Measurements from ENCODE around the gene GDI1. TPM values are rescaled to one million over a fixed set of nuclear protein-coding genes. Genes with fewer than 3 reads are reported as not detected.

Gene GDI1
- polyA plus RNA-seq, 1 donor (not counting 4 experiments of a cell fraction or from before 2014, with no cell fraction given): 61.8 TPM

DNA sequence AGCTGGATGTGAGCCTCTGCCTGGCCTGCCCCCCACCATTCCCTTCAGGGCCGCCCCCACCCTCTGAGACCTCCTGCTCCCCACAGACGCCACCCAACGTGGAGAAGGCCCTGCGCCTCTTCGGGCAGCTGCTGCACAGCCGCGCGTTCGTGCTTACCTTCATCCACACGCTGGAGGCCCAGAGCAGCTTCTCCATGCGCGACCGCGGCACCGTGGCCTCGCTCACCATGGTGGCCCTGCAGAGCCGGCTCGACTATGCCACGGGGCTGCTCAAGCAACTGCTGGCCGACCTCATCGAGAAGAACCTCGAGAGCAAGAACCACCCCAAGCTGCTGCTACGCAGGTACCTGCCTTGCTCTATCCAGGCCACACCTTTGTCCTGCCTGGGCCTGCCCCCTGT, 31.3 kb downstream of the GDI1 start:
- no peaks in the 10 kb centered on the region for H4K20me1 ChIP-seq (ENCODE audit: control insufficient read depth, extremely low read depth, insufficient read depth, low read length)
- dilution Hi-C loops (cut with MboI; ENCODE audit: extremely low pct_ligation_motif_present, low sequenced_read_pairs): no loop called here
- no peak overlapping the region for H3K27ac ChIP-seq (ENCODE audit: control insufficient read depth, insufficient read depth, low read length)
- H3K36me3 ChIP-seq (ENCODE audit: control insufficient read depth in 2 of 2, extremely low read depth in 1 of 2, insufficient read depth in 2 of 2, low read length in 2 of 2): peaks cover 0 to 5% of the 10 kb centered on the region in 2 experiments
- H3K4me2 ChIP-seq (ENCODE audit: control insufficient read depth, extremely low read depth, insufficient read depth, low read depth, low read length): no peak overlapping the region
- H3K27me3 ChIP-seq (ENCODE audit: control insufficient read depth, extremely low read depth, insufficient read depth, low read length): no peaks in the 10 kb centered on the region
- no peak overlapping the region for H2AFZ ChIP-seq (ENCODE audit: control insufficient read depth, low read length)
- H3K9me1 ChIP-seq (ENCODE audit: control insufficient read depth, extremely low read depth, insufficient read depth, low read length): no peaks in the 10 kb centered on the region
- H3K9me3 ChIP-seq (ENCODE audit: control insufficient read depth, low read depth, low read length): peaks cover 2% of the 10 kb centered on the region
- no peaks in the 10 kb centered on the region for H3K79me2 ChIP-seq (ENCODE audit: control insufficient read depth, insufficient read depth, low read length)
- FAIRE-seq (no peak), DNase-seq (ENCODE audit: low read depth, low spot score) (no peak)
- H3K4me1 ChIP-seq (ENCODE audit: control insufficient read depth, extremely low read depth, insufficient read depth, low read length): no peaks in the 10 kb centered on the region
- H3K4me3 ChIP-seq (ENCODE audit: control insufficient read depth in 2 of 3, extremely low read depth in 1 of 3, insufficient read depth in 2 of 3, low read depth in 1 of 3, low read length in 3 of 3): no peak overlapping the region
- no peak for TF ChIP-seq EZH2 (IDR thresholded peaks at IDR 0.05; ENCODE audit: low read length)
- TF ChIP-seq, protein P1, sequence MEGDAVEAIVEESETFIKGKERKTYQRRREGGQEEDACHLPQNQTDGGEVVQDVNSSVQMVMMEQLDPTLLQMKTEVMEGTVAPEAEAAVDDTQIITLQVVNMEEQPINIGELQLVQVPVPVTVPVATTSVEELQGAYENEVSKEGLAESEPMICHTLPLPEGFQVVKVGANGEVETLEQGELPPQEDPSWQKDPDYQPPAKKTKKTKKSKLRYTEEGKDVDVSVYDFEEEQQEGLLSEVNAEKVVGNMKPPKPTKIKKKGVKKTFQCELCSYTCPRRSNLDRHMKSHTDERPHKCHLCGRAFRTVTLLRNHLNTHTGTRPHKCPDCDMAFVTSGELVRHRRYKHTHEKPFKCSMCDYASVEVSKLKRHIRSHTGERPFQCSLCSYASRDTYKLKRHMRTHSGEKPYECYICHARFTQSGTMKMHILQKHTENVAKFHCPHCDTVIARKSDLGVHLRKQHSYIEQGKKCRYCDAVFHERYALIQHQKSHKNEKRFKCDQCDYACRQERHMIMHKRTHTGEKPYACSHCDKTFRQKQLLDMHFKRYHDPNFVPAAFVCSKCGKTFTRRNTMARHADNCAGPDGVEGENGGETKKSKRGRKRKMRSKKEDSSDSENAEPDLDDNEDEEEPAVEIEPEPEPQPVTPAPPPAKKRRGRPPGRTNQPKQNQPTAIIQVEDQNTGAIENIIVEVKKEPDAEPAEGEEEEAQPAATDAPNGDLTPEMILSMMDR (optimal IDR thresholded peaks at IDR 0.05 in 1 of 3, IDR thresholded peaks at IDR 0.05 in 1 of 3, conservative IDR thresholded peaks at IDR 0.05 in 1 of 3; ENCODE audit: extremely low read depth in 1 of 3, insufficient read depth in 2 of 3, low read length in 3 of 3): no peak
- H3K9ac ChIP-seq (ENCODE audit: control insufficient read depth, extremely low read depth, insufficient read depth, low read length): no peak overlapping the region

DNA sequence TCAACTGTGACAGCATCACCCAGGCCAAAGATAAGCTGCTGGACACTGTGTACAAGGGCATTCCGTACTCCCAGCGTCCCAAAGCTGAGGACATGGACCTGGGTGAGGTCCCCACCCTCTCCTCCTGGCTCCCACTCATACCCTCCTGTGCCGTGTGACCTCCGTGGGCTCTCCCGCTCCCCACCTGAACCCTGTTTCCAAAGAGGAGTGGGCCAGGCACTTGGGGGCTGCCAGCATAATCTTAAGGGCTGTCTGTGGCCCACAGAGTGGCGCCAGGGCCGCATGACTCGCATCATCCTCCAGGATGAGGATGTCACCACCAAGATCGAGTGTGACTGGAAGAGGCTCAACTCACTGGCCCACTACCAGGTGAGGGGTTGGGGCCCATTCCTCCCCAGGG, 32.2 kb downstream of the GDI1 start:
- H3K36me3 ChIP-seq (ENCODE audit: control insufficient read depth in 2 of 2, extremely low read depth in 1 of 2, insufficient read depth in 2 of 2, low read length in 2 of 2): peaks cover 0 to 5% of the 10 kb centered on the region in 2 experiments
- H3K27me3 ChIP-seq (ENCODE audit: control insufficient read depth, extremely low read depth, insufficient read depth, low read length): no peaks in the 10 kb centered on the region
- no peak overlapping the region for H3K4me2 ChIP-seq (ENCODE audit: control insufficient read depth, extremely low read depth, insufficient read depth, low read depth, low read length)
- DNase-seq (ENCODE audit: low read depth, low spot score) (no peak), FAIRE-seq (no peak)
- H3K9me1 ChIP-seq (ENCODE audit: control insufficient read depth, extremely low read depth, insufficient read depth, low read length): no peaks in the 10 kb centered on the region
- H3K4me1 ChIP-seq (ENCODE audit: control insufficient read depth, extremely low read depth, insufficient read depth, low read length): no peaks in the 10 kb centered on the region
- H3K79me2 ChIP-seq (ENCODE audit: control insufficient read depth, insufficient read depth, low read length): no peaks in the 10 kb centered on the region
- H3K4me3 ChIP-seq (ENCODE audit: control insufficient read depth in 2 of 3, extremely low read depth in 1 of 3, insufficient read depth in 2 of 3, low read depth in 1 of 3, low read length in 3 of 3): no peak overlapping the region
- no peak overlapping the region for H3K9ac ChIP-seq (ENCODE audit: control insufficient read depth, extremely low read depth, insufficient read depth, low read length)
- H3K9me3 ChIP-seq (ENCODE audit: control insufficient read depth, low read depth, low read length): peaks cover 2% of the 10 kb centered on the region
- dilution Hi-C loops (cut with MboI; ENCODE audit: extremely low pct_ligation_motif_present, low sequenced_read_pairs): no loop called here
- no peaks in the 10 kb centered on the region for H4K20me1 ChIP-seq (ENCODE audit: control insufficient read depth, extremely low read depth, insufficient read depth, low read length)
- no peak for TF ChIP-seq EZH2 (IDR thresholded peaks at IDR 0.05; ENCODE audit: low read length)
- TF ChIP-seq, protein P1 (optimal IDR thresholded peaks at IDR 0.05 in 1 of 3, IDR thresholded peaks at IDR 0.05 in 1 of 3, conservative IDR thresholded peaks at IDR 0.05 in 1 of 3; ENCODE audit: extremely low read depth in 1 of 3, insufficient read depth in 2 of 3, low read length in 3 of 3): no peak
- no peak overlapping the region for H3K27ac ChIP-seq (ENCODE audit: control insufficient read depth, insufficient read depth, low read length)
- no peak overlapping the region for H2AFZ ChIP-seq (ENCODE audit: control insufficient read depth, low read length)
